Activated CD8-positive, alpha-beta memory T cell treated with anti-CD3 and anti-CD28 coated beads for 4 hours (primary cell): ENCODE measurements around the gene PRPF31.
"Not testable (repeated sequence)": the region's sequence is repeated elsewhere in the genome, so short reads cannot be mapped to it uniquely, and the experiment has no call there.

Source experiments
- DNase-seq, 2 donors: peaks; one replicate each; pipeline ENCODE4 v3.0.0-alpha.2; 2020; ENCODE audit warnings: low read depth in 2 of 2

The PRPF31 gene

DNA sequence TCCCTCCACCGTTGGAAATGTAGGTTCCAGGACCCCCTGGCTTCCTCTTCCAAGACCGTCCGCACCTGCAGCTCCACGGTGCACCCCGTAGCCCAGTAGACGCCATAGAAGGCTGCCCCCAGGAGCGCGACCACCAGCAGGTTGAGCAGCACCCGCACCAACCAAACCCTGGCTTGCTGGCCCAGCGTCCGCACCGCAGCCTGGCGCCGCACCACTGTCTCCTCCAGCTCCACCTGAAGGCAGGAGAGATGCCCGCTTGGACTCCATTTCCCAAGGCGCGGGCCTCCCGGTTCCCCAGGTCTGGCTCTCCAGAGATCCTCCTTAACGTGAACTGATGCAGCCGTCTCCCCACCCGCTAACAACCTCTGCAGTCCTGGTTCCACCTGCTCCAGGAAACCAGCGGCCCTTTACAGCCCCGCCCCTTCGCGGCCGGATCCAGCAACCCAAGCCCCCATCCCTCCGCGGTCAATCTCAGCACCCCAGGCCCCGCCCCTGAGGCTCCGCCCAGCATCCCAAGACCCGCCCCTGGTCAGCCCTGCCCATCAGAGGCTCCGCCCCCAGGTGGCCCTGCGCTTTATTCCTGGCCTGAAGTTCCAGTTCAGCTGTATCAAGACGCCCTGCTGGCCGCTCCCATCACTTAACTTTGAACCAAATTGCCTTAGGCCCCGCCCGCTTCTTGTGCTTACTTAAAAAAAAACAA lies 49.0 kb downstream of the PRPF31 start:
- peak in 1 of 2 donors; percentile 28 for DNase-seq

GRCh38 chr19:54165222-54165621 lies 49.7 kb downstream of the PRPF31 start:
- DNase-seq = no peak

GRCh38 chr19:54168174-54168917 lies 52.8 kb downstream of the PRPF31 start:
- DNase-seq = peak; percentile 76 to 85

- DNase-seq = no peak
Measured at GRCh38 chr19:54169149-54169740, 53.7 kb downstream of the PRPF31 start.

GRCh38 chr19:54171736-54172431 lies 56.3 kb downstream of the PRPF31 start:
- not testable (repeated sequence) for DNase-seq

- DNase-seq = no peak
Measured at GRCh38 chr19:54172471-54173358, 57.2 kb downstream of the PRPF31 start, which contains the start of gene TMC4. Gene TMC4 (minus strand): TSS chr19:54173160. CDS start chr19:54173117, 43 bp downstream.

GRCh38 chr19:54173359-54173699 lies 57.8 kb downstream of the PRPF31 start:
- no peak for DNase-seq

- no peak for DNase-seq
Measured at GRCh38 chr19:54173951-54174834, 58.6 kb downstream of the PRPF31 start.

GRCh38 chr19:54178581-54179261 lies 63.2 kb downstream of the PRPF31 start:
- DNase-seq = no peak

DNA sequence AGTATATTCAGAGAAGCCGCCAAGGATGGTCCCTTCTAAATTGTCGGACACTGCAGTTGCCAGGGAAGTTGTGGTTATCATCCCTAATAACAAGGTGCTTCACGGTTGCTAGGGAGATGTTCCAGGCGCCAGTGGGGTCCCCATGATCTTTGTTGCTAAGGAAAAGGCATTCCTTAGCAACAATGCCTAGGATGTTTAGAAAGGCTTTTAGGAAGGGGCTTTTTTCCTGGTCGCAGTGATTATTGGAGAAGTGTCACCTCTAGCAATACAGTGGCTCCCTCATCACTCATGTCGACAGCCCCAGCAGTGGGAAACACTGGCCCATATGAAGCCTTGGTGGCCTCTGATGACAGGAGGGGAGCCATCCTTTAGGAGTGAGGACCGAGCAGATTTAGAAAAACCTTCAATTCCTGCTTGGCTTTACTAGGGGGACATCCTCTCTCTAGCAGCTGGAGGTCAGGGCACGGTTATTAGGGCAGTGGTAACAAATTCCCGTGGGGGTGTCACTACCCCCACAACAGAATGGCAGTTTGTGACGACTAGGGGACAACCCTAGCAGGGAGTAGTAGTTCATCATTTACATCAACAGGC lies 63.8 kb downstream of the PRPF31 start:
- DNase-seq = no peak

- DNase-seq = no peak
Measured at GRCh38 chr19:54179921-54180461, 64.4 kb downstream of the PRPF31 start.

DNA sequence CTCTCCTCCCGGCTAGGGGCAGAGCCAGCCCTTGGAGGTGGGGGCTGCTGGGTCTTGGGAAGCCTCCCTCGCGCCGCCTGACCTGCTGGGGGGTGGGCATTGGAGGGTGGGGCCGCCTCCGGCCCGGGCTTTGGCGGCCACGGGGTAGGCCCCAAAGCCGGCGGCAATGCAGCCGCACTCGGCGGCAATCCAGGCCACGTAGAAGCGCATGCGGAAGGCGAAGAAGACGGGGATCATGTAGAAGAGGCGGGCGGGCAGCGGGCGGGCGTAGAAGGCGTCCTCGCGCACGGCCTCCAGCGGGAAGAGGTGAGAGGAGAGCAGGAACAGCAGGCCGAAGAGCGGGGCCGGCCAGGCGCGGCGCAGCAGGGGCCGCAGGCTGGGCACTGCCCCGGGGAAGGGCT lies 65.1 kb downstream of the PRPF31 start:
- no peak for DNase-seq
